Stimulated activated CD4-positive, alpha-beta T cell treated with anti-CD3 and anti-CD28 coated beads, TNF-alpha, amount 100 ng/mL, for 48 hours (primary cell): ENCODE results near the gene SWI5.
A peak's percentile ranks its signal among the peaks of the same experiment; 100 is the strongest.

ENCODE experiments used
- DNase-seq, 3 donors: peaks; one replicate each; pipeline ENCODE4 v3.0.0-alpha.2; 2020; ENCODE audit warnings: low read depth in 3 of 3

The SWI5 gene

DNA sequence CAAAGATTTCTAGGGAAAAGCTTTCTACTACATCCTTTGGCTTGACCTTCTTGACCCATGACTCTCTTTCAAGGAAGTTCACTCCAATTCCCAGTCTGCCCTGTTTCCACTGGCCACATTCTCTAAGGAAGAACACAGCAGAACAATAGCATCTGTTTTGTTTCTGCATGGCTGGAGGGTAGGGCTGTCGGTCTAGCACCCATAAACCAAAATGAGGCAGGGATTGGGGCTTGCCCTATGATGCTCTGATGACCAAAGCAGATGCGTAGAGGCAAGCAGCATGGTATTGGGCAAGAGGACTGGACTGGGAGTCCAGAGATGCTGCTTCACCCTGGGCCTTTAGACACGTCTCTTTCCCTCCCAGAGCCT, 24.4 kb upstream of the SWI5 start:
- no peak for DNase-seq

DNA sequence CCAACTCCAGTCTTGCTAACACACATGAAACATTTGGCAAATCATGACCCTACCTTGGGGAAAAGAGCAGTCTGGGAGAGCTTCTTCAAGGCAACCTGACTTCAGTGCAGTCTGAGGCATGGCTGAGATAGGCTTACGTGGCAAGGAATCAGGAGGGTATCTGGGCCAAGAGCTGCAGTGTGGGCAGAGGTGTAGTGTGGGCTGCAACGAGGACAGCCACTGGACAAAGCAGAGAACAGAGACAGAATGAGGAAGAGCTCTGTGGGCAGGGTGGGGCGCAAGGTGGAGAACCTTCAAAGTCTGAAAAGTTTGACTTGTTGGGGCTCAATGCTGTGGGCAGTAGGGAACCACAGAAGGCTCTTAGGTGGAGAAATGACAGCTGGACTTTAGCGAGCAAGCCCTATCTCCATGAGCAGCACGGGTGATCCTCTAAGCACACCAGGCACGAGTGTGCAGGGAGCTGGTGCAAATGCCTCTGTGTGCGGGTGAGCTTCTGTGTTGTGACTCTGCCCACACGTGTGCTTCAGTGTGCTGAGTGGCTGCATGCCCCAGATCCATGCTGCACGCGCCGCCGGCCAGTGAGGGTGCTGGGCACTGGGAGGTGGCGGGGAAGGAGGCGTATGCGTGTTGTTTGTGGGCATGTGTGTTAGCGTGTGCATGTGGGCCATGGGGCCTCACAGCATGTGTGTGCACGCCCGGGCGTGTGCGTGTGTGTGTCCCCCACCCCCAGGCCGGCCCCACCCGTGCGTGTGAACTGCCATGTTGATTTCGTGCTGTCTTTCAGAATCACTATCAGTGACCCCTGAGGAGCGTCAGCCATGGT, 23.5 kb upstream of the SWI5 start:
- DNase-seq: no peak

DNA sequence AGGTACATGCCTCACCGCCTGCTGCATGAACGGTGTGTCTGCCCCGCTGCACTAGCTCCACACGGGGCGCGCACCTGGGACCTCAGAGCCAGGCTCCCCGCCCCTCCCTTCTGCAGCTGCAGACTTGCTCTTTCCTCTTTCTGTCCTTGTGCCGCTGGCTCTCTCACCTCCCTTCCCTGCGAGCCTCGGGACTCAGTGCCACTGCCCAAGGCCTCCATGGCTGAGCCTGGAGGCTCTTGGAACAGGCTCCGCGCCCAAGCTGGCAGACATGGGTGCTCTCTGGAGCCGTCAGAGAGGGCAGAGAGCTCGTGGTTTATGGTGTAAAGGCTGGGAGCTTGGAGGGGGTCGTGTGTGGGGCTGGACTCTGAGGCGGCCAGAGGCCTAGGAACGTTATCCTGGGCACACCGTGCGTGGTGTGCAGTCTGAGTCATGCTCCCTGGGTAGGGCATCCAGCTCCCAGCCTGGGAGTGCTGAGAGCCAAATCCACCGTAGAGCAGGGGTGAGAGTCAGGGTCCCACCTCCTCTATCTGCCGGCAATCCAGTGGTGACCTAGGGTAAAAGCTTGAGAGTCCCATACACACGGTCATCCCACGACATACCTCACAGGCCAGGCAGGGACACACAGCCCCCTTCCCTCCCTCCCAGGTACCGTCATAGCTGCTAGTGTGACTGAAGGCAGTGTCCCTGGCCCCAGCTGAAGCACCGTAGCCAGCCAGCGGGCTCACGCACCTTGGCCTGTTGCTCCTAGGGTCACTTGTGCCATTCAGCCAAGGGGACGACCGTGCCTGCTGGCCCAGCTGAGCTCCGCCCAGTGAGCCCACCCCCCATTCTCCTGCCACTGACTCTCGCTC, 22.7 kb upstream of the SWI5 start:
- DNase-seq: no peak

DNA sequence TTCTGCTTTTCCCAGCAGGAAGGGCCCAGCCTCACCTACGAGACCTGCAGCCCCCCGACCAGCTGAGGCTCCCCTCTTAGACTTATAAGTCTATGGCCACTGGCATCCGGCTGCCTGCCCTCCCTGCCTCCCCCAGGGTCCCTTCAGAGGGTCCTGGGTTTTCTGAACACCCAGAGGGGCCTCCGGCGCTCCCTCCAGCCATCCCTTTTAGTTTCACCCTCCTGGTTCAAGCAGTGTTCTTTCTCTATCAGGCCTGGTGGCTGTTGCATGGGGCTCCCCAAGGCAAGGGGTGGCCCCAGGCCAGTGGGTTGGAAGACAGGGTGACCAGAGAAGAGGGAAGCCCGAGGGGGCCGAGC, 22.1 kb upstream of the SWI5 start:
- no peak for DNase-seq

DNA sequence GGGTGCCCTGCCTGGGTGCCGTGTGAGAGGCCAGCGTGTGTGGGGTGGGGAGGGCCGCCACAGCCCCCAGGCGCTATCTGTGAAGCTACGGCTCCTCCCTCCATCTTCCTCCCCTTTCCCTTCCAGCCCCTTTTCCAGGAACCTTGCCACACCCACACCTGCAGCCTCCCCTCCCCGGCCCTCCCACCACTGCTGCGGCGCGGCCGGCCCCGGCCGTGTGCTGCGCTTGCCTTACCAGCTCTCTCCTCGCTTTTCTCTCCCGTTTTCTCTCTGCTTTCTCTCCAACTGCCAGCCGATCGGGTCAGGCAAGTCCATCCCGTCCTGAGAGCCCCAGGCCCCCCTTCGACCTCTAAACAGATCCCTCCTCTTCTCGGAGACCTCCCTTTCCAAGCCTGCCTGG, 21.7 kb upstream of the SWI5 start:
- no peak for DNase-seq

DNA sequence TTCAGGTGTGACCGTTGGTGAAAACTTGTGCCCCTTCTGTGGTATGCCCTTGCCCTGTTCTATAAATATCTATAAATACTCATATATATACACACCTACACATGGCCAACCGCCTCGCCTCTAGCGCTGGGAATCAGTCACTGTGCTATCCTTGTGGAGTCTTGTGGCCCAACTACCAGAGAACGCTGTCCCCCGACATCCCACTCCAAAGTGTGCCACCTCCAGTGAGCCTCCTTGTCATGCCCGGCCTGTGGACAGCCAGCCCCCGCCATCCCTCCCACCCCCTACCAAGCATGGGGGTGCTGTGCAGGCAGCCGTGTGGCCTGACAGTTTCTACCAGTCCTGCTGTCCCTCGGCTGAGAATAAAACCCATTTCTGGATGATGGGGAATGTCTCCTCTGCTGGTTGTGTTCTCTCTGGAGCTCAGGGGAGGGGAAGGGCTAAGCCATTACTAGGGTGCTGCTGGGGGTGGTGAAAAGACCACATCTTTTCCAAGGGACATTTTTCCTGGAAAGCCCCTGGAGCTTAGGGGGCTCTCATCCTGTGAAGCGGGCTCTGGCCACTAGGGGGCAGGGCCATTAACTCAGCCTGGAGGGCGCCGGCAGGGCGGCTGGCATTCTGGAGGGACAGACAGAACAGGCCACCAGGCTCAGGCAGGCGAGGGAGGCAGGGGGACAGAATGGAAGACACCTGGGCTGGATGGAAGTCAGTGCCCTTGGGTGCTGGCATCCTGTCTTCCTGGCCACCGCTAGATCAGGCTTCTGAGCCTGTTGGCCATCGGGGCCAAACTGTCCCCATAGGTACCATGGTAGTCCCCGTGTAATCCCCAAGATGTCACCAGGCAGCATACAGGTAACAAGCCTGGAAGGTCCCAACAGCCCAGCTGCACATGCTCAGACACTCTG, 21.0 kb upstream of the SWI5 start:
- peak; percentile 20 to 31 (median 29) for DNase-seq

DNA sequence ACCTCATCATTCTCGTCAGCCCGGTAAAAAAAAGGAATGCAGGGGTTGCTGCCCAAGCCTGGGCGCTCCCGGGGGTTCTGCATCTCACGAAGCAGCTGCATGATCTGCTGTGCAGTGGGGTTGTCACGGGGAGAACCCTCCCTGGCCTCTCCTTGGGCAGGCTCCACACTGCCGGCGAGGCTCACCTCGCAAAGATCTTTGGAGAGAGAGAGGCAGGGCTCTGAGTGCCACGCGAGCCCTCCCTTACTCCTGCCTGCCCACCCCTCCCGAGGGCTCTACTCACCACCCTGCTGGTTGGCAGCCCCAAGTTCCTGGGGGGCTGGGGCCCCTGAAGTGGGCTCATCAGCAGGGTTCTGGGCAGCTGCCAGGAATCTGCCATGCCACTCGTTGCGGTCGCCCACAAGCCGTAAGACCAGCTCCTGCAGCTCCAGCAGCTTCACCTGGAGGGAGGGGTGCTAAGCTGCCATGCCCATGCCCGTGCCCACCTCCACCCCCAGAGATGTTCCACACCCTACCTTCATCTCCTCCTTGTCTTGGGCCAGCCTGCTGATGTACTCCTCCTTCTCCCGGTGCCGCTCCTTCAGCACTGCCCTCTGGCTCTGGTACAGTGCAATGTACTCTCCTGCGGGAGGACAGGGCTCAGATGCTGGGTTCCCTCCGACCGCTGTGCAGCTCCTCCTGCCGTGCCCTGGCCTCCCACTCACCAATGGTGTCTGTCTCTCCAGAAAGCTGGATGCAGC, 18.8 kb upstream of the SWI5 start:
- no peak for DNase-seq

DNA sequence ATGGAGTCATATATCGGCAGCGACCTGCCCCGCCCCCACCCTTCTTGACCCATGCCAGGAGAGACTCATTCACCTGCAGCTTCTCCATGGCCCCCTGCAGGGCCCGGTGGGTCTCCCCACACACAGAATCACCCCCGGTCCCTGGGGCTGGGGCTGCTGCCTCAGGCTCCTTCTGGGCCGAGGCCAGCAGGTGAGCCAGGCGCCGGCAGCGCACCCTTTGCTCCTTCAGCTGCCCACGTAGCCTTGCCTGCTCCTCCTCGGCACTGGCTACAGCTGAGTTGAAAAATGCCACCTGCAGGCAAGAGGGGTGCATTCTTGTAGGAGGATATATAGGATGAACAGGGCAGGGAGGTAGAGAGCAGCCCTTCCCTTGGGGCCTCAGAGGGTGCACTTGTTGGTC, 18.2 kb upstream of the SWI5 start:
- DNase-seq: no peak

DNA sequence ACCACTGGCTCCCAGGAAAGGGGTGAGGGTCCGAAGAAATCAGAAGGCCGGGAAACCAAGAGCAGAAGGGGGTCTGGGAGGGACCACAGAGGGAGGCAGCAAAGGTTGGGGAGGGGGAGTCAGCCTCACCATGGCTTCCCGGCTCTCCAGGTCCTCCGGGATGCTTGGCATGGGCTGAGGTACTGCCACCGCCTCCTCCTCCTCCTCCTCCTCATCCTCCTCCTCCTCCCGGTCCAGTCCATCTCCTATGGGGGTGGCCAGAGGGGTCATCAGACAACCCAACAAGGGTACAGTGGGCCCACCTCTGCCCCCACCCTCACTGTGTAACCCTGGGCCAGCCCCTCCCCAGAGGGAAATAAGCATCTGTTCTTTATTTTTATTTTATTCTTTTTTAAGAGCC, 17.8 kb upstream of the SWI5 start:
- DNase-seq: no peak

DNA sequence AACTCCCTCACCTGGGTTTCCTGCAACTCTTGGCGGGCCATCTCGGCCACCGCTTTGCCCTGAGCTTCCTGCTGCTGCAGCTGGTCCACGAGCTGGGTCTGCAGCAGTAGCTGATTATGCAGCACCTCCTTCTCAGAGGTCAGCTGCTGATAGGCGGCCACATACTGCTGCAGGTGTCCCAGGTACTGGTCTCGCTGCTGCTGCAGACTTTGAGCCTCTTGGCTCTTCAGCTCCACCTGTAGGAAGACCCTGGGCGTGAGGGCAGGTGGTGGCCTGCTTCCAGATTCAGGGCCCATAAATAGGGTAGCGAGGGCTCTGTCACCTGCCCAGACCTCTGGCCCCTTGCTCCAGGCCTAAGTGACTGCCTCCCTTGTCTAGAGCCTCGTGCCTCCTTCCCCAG, 16.9 kb upstream of the SWI5 start:
- DNase-seq: no peak

DNA sequence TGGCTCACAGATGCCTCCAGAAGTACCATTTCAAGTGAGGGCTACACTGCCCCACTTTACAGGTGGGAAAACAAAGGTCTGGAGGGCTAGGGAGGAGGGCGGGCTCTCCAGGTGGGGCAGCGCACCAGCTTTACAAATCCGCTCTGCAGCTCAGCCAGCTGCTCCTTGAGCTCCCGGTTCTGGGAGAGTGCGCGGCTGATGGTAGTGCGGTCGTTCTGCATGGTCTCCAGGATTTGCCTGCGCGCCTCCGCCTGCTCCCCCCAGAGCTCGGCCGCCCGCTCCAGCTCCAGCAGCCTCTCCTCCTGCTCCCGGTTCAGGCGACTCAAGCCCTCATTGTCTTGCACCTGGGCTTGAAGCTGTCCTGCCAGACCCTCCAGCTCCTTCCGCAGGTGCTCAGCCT, 15.7 kb upstream of the SWI5 start:
- no peak for DNase-seq

DNA sequence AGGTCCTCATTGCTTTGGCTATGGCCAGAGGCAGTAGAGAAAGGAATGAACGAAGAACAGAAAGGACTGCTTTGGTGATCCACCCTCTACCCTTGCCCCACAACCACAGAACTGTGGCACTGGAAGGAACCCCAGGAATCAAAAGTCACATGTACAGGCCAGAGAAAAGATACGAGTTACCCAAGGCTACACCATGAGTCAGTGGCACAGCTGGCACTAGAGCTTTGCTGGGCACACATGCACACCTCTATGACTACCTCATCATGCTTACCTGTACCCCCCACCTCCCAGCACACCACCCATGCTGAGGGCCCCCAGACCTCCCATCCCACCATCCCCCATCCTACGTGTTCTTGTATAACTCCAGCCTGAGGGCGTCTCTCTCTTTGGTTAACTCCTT, 13.4 kb upstream of the SWI5 start:
- DNase-seq: no peak

DNA sequence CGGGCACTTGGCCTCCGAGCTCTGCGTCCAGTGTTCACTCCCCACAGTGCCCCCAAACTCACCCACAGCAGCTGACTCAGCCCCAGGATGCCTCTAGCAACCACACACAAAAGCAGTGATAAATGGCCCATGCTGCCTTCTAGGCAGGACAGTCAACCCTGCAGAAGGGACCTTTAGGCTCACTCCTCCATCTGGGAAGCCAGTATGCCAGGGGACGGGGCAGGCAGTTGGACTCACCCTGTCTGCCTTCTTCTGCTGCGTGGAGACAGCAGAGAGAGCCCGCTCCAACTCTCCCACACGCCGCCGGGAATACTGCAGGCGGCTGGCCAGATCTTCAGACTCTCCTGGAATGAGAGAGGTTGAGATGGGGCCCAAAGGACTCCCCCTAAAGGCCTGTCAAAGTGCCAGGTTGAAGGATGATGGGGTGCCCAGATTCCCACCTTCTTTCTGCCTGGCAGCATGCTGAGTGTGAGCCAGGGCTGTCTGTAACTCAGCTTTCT, 10.7 kb upstream of the SWI5 start:
- DNase-seq: no peak

DNA sequence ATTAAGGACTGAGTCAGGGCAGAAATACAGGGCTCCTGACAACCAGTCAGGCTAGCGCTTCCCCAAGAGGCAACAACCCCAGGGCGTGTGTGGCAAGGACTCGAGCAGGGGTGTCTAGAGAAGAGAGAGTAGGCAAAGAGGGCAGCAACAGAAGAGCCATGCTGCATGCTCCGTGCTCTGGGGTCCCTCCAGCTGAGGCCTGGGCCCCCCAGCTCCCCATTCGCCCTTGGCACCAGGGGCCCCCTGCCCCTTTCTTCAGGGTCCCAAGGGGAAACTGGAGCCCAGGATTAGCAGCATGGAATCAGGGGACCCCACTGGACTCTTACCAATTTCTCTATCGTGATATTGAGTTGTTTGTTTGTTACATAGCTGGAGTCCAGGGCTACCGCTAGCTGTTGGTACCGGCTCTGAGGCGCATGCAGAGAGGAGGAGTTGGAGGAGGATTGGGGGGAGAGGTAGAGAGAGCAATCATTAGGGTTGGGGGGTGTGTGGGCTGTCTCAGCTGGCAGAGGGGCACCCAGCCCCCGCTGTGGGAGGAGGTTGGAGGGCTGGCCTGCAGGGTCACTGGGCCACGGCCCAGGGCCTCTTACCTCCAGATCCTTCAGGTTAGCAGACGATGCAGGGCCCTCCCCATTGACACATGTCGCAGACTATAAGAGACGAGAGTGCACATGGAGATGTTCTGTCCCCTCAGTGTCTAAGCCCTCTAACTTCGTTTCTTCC, 9.0 kb upstream of the SWI5 start:
- DNase-seq: no peak

DNA sequence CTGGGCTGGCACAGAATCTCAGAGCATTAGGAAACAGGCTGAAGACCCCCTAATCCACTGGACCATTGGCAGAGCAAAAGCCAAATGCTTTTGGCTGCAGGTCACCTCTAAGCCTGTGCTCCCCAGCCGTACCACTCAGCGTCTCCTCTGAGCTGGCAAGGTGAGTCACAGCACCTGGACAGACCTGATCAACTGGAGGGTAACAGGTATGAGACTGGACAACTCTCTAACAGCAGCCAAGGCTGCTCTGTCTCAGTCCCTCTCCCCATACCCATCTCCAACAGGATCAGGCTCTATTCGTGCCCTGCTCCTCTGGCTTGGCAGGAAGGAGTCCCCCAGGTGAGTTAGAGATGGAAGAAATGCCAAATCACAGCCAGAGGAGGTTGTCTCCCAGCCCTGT, 5.0 kb upstream of the SWI5 start:
- no peak for DNase-seq

DNA sequence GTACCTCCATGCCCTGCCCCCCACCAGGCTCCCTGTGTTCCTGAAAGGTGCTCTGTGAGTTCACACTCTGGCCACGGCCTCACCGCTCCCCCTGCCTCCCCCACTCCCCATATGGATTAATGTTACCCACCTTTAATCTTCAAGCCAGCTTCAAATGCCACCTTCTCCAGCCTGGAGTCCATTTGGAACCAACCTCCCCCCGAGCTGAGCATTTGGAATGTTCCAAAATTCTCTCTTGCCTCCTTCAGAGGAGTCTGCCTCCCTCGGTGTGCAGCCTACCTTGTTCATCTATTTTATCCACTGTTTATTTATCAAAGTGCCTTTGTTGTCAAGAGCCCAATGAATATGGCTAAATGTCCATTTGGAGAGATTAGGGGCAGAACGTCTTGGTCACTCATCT, 4.6 kb upstream of the SWI5 start:
- no peak for DNase-seq

DNA sequence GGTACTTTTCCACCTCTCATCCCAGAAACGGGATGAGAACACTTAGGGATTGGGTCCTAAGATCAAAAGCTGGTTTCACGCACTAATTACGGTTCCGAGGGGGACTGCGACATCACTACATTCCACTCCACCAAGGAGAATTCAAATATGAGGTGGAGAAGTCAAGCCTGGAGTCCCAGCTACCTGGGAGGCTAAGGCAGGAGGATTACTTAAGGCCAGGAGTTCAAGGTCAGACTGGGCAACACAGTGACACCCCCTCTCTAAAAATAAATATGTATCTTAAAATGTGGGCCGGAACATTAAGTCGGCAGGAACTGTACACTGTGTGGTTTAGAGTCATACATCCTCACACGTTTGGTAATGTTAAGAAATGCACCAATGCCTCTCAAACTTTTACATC, 1.8 kb upstream of the SWI5 start:
- no peak for DNase-seq

DNA sequence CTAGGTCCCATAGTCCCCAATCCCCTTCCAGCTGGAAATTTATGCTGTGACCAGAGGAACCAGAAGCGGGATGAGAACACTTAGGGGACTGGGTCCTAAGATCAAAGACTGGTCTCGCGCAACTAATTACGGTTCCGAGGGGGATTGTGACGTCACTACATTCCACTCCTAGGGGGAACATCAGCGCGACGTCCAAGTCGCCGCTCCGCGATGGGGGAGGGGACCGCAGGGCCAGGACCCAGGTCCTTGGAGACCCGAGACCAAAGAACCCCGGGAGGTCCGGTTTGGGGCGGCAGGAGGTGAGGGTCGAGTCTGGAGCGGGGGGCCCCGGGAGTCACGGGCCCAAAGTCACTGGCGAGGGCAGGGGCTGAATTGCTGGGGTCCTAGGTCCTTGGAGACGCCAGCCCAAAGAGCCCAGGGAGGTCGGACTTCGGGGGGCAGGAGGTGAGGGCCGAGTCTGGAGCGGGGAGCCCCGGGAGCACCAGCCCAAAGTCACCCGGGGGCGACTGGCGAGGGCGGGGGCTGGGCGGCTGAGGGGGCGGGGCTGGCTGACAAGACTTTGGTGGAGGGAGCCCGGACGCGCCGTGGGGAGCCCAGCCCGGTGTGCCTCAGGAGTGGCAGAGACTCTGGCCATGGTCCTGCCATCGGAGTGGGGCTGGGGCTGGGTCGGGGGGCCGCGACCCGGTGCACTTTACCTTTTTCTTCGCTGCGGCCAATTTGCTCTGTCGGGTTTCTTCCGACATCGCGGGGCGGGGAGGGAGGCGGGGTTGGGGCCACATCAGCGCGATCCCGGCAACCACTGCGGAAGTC, 673 bp upstream of the SWI5 start, which contains the start of gene GOLGA2:
Gene GOLGA2 (minus strand): TSS at position 810 of the 810 bp plus-strand sequence. CDS start 31 bp downstream, at position 779.
- DNase-seq: no peak

DNA sequence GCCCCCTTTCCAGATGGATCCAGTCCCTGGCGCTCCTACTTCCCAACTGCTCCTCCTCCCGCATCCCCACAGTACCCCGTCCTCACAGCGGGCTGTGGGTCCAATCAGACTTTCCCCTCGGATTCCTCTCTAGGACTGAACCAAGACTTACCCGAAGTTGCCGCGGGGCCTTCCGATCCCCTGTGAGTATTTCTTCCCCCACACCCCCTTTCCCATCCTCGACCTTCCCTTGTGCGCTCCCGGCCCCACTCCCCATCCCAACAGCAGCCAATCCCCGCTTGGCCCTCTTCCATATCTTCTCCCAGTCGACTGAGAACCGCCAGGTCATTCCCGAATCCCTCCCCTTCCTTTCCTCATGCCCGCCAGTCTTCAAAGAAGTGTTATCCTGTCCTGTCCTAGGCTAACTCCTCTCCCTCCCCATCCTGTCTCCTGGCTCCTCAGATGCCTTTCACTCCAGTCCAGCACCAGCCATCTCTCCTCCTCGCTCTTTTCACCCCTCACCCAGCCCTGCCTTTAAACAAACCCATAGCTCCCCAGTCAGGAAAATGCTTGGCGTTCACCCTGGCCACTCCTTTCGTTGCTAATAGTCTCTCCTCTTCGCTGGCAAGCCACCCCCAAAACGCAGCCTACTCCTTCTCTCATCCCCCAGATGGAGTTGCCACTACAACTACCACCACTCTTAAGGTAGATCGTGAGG, 646 bp downstream of the SWI5 start:
- DNase-seq: no peak
